ENCODE results near the gene PBX1.
"Not testable (repeated sequence)": the region's sequence is repeated elsewhere in the genome, so short reads cannot be mapped to it uniquely, and the experiment has no call there.

The PBX1 gene

GRCh38 chr1:164652969-164653368 lies 94.0 kb downstream of the PBX1 start:
- peaks cover 63% of the 10 kb centered on the region for H3K4me1 ChIP-seq (ENCODE audit: control insufficient read depth, insufficient read depth, low read length)
- H3K4me3 ChIP-seq (ENCODE audit: low read length); H3K36me3 ChIP-seq (ENCODE audit: control insufficient read depth, insufficient read depth, low read length); H3K9me3 ChIP-seq (ENCODE audit: control insufficient read depth, low read length); H3K9ac ChIP-seq (ENCODE audit: low read length); H3K27me3 ChIP-seq (ENCODE audit: control insufficient read depth, insufficient read depth, low read length): not testable (repeated sequence)

GRCh38 chr1:164653705-164654104 lies 94.7 kb downstream of the PBX1 start:
- H3K4me3 ChIP-seq (ENCODE audit: low read length): no peak overlapping the region
- no peak overlapping the region for H3K9ac ChIP-seq (ENCODE audit: low read length)
- H3K9me3 ChIP-seq (ENCODE audit: control insufficient read depth, low read length): no peaks in the 10 kb centered on the region
- H3K36me3 ChIP-seq (ENCODE audit: control insufficient read depth, insufficient read depth, low read length): no peaks in the 10 kb centered on the region
- H3K27me3 ChIP-seq (ENCODE audit: control insufficient read depth, insufficient read depth, low read length): no peaks in the 10 kb centered on the region
- peaks cover 59% of the 10 kb centered on the region for H3K4me1 ChIP-seq (ENCODE audit: control insufficient read depth, insufficient read depth, low read length)

GRCh38 chr1:164654200-164654599 lies 95.2 kb downstream of the PBX1 start:
- peaks cover 59% of the 10 kb centered on the region for H3K4me1 ChIP-seq (ENCODE audit: control insufficient read depth, insufficient read depth, low read length)
- H3K27me3 ChIP-seq (ENCODE audit: control insufficient read depth, insufficient read depth, low read length): no peaks in the 10 kb centered on the region
- no peak overlapping the region for H3K9ac ChIP-seq (ENCODE audit: low read length)
- H3K9me3 ChIP-seq (ENCODE audit: control insufficient read depth, low read length): no peaks in the 10 kb centered on the region
- no peak overlapping the region for H3K4me3 ChIP-seq (ENCODE audit: low read length)
- H3K36me3 ChIP-seq (ENCODE audit: control insufficient read depth, insufficient read depth, low read length): no peaks in the 10 kb centered on the region

- H3K4me1 ChIP-seq (ENCODE audit: control insufficient read depth, insufficient read depth, low read length): peaks cover 50% of the 10 kb centered on the region
- H3K36me3 ChIP-seq (ENCODE audit: control insufficient read depth, insufficient read depth, low read length): no peaks in the 10 kb centered on the region
- H3K27me3 ChIP-seq (ENCODE audit: control insufficient read depth, insufficient read depth, low read length): no peaks in the 10 kb centered on the region
- H3K4me3 ChIP-seq (ENCODE audit: low read length): no peak overlapping the region
- H3K9me3 ChIP-seq (ENCODE audit: control insufficient read depth, low read length): no peaks in the 10 kb centered on the region
- no peak overlapping the region for H3K9ac ChIP-seq (ENCODE audit: low read length)
These were observed 99.9 kb downstream of the PBX1 start for GRCh38 chr1:164658864-164659263.

- H3K9ac ChIP-seq (ENCODE audit: low read length): no peak overlapping the region
These were observed 100.8 kb downstream of the PBX1 start for GRCh38 chr1:164659621-164660411.

GRCh38 chr1:164660412-164660772 lies 101.4 kb downstream of the PBX1 start:
- no peaks in the 10 kb centered on the region for H3K27me3 ChIP-seq (ENCODE audit: control insufficient read depth, insufficient read depth, low read length)
- H3K36me3 ChIP-seq (ENCODE audit: control insufficient read depth, insufficient read depth, low read length): no peaks in the 10 kb centered on the region
- H3K9ac ChIP-seq (ENCODE audit: low read length): no peak overlapping the region
- H3K4me1 ChIP-seq (ENCODE audit: control insufficient read depth, insufficient read depth, low read length): peaks cover 46% of the 10 kb centered on the region
- no peaks in the 10 kb centered on the region for H3K9me3 ChIP-seq (ENCODE audit: control insufficient read depth, low read length)
- H3K4me3 ChIP-seq (ENCODE audit: low read length): no peak overlapping the region

More at GRCh38 chr1:164659621-164660411, 100.8 kb downstream of the PBX1 start:
- Histone ChIP-seq H3K27me3 (ENCODE audit: control insufficient read depth, insufficient read depth, low read length) (no peaks in the 10 kb centered on the region), H3K36me3 (ENCODE audit: control insufficient read depth, insufficient read depth, low read length) (no peaks in the 10 kb centered on the region), H3K9me3 (ENCODE audit: control insufficient read depth, low read length) (no peaks in the 10 kb centered on the region), H3K4me1 (ENCODE audit: control insufficient read depth, insufficient read depth, low read length) (peaks cover 50% of the 10 kb centered on the region), H3K4me3 (ENCODE audit: low read length) (no peak overlapping the region)

- Histone ChIP-seq H3K27me3 (ENCODE audit: control insufficient read depth, insufficient read depth, low read length) (no peaks in the 10 kb centered on the region), H3K9me3 (ENCODE audit: control insufficient read depth, low read length) (no peaks in the 10 kb centered on the region), H3K36me3 (ENCODE audit: control insufficient read depth, insufficient read depth, low read length) (no peaks in the 10 kb centered on the region), H3K4me1 (ENCODE audit: control insufficient read depth, insufficient read depth, low read length) (peaks cover 43% of the 10 kb centered on the region), H3K4me3 (ENCODE audit: low read length) (no peak overlapping the region), H3K9ac (ENCODE audit: low read length) (no peak overlapping the region)
These were observed 101.8 kb downstream of the PBX1 start for GRCh38 chr1:164660775-164661174.

- H3K4me3 ChIP-seq (ENCODE audit: low read length): no peak overlapping the region
- H3K9me3 ChIP-seq (ENCODE audit: control insufficient read depth, low read length): no peaks in the 10 kb centered on the region
- H3K36me3 ChIP-seq (ENCODE audit: control insufficient read depth, insufficient read depth, low read length): no peaks in the 10 kb centered on the region
- no peak overlapping the region for H3K9ac ChIP-seq (ENCODE audit: low read length)
- no peaks in the 10 kb centered on the region for H3K27me3 ChIP-seq (ENCODE audit: control insufficient read depth, insufficient read depth, low read length)
- peaks cover 41% of the 10 kb centered on the region for H3K4me1 ChIP-seq (ENCODE audit: control insufficient read depth, insufficient read depth, low read length)
These were observed 103.5 kb downstream of the PBX1 start for GRCh38 chr1:164662462-164662861.

- no peaks in the 10 kb centered on the region for H3K9me3 ChIP-seq (ENCODE audit: control insufficient read depth, low read length)
- H3K4me1 ChIP-seq (ENCODE audit: control insufficient read depth, insufficient read depth, low read length): peaks cover 46% of the 10 kb centered on the region
These were observed 104.0 kb downstream of the PBX1 start for GRCh38 chr1:164662955-164663354.

GRCh38 chr1:164664127-164664526 lies 105.1 kb downstream of the PBX1 start:
- Histone ChIP-seq H3K9me3 (ENCODE audit: control insufficient read depth, low read length) (no peaks in the 10 kb centered on the region), H3K4me1 (ENCODE audit: control insufficient read depth, insufficient read depth, low read length) (peaks cover 46% of the 10 kb centered on the region), H3K9ac (ENCODE audit: low read length) (no peak overlapping the region), H3K36me3 (ENCODE audit: control insufficient read depth, insufficient read depth, low read length) (no peaks in the 10 kb centered on the region), H3K4me3 (ENCODE audit: low read length) (no peak overlapping the region), H3K27me3 (ENCODE audit: control insufficient read depth, insufficient read depth, low read length) (no peaks in the 10 kb centered on the region)

More at GRCh38 chr1:164662955-164663354, 104.0 kb downstream of the PBX1 start:
- H3K27me3 ChIP-seq (ENCODE audit: control insufficient read depth, insufficient read depth, low read length): no peaks in the 10 kb centered on the region
- H3K9ac ChIP-seq (ENCODE audit: low read length): no peak overlapping the region
- no peak overlapping the region for H3K4me3 ChIP-seq (ENCODE audit: low read length)
- no peaks in the 10 kb centered on the region for H3K36me3 ChIP-seq (ENCODE audit: control insufficient read depth, insufficient read depth, low read length)

- Histone ChIP-seq H3K4me3 (ENCODE audit: low read length) (no peak overlapping the region), H3K4me1 (ENCODE audit: control insufficient read depth, insufficient read depth, low read length) (peaks cover 33% of the 10 kb centered on the region), H3K9me3 (ENCODE audit: control insufficient read depth, low read length) (no peaks in the 10 kb centered on the region), H3K9ac (ENCODE audit: low read length) (no peak overlapping the region), H3K36me3 (ENCODE audit: control insufficient read depth, insufficient read depth, low read length) (no peaks in the 10 kb centered on the region), H3K27me3 (ENCODE audit: control insufficient read depth, insufficient read depth, low read length) (no peaks in the 10 kb centered on the region)
These were observed 108.0 kb downstream of the PBX1 start for GRCh38 chr1:164667001-164667400.

GRCh38 chr1:164667600-164667999 lies 108.6 kb downstream of the PBX1 start:
- Histone ChIP-seq H3K36me3 (ENCODE audit: control insufficient read depth, insufficient read depth, low read length) (no peaks in the 10 kb centered on the region), H3K9ac (ENCODE audit: low read length) (no peak overlapping the region), H3K4me3 (ENCODE audit: low read length) (no peak overlapping the region), H3K4me1 (ENCODE audit: control insufficient read depth, insufficient read depth, low read length) (peaks cover 36% of the 10 kb centered on the region), H3K9me3 (ENCODE audit: control insufficient read depth, low read length) (no peaks in the 10 kb centered on the region), H3K27me3 (ENCODE audit: control insufficient read depth, insufficient read depth, low read length) (no peaks in the 10 kb centered on the region)
